Fibroblast of lung (primary cell): ENCODE measurements around the gene LUZP4. TPM values are rescaled to one million over a fixed set of nuclear protein-coding genes. Genes with fewer than 3 reads are reported as not detected.

Experiments used
- DNase-seq, 2 donors: peaks; one replicate each; pipeline versions ENCODE4 v3.0.0 to v3.0.0-alpha.2; 2010; ENCODE audit warnings: low read depth in 2 of 2
- H2AFZ ChIP-seq: 2 replicates; pipeline ENCODE4 v1.5.1; 2012; ENCODE audit warnings: low read length, control low read depth, inconsistent platforms
- H3K27ac ChIP-seq: 2 replicates; pipeline ENCODE4 v1.5.1; 2011; ENCODE audit warnings: low read length, control low read depth; ENCODE audit not compliant: insufficient read depth
- H3K27me3 ChIP-seq: 2 replicates; pipeline ENCODE4 v1.5.1; 2011; ENCODE audit warnings: mild to moderate bottlenecking, low read length; ENCODE audit not compliant: control insufficient read depth, insufficient read depth
- H3K36me3 ChIP-seq: 2 replicates; pipeline ENCODE4 v1.5.1; 2011; ENCODE audit warnings: low read length; ENCODE audit not compliant: control insufficient read depth, insufficient read depth
- H3K4me1 ChIP-seq: 2 replicates; pipeline ENCODE4 v1.5.1; 2011; ENCODE audit warnings: low read length; ENCODE audit not compliant: control insufficient read depth, insufficient read depth; ENCODE audit errors: extremely low read depth
- H3K4me2 ChIP-seq: 2 replicates; pipeline ENCODE4 v1.5.1; 2011; ENCODE audit warnings: low read length, control low read depth; ENCODE audit not compliant: insufficient read depth; ENCODE audit errors: extremely low read depth
- H3K4me3 ChIP-seq, 4 experiments: fragments of 200-600 bp in 1 of 4; sonication (generic) in 1 of 4; replicated peaks in 1 of 4; 2 replicates each; pipeline ENCODE4 v1.5.1; 2011 to 2016; ENCODE audit warnings: low read length in 4 of 4, low read depth in 3 of 4, mild to moderate bottlenecking in 3 of 4, control low read depth in 2 of 4, inconsistent platforms in 1 of 4, mixed read lengths in 1 of 4; ENCODE audit not compliant: insufficient read depth in 1 of 4; ENCODE audit errors: control extremely low read depth in 1 of 4
- H3K79me2 ChIP-seq: 2 replicates; pipeline ENCODE4 v1.5.1; 2012; ENCODE audit warnings: mild to moderate bottlenecking, low read length, inconsistent platforms; ENCODE audit not compliant: control insufficient read depth, insufficient read depth
- H3K9ac ChIP-seq: 2 replicates; pipeline ENCODE4 v1.5.1; 2011; ENCODE audit warnings: mild to moderate bottlenecking, low read length, control low read depth; ENCODE audit not compliant: insufficient read depth
- H3K9me3 ChIP-seq: 2 replicates; pipeline ENCODE4 v1.5.1; 2012; ENCODE audit warnings: low read depth, low read length; ENCODE audit not compliant: control insufficient read depth, insufficient read depth
- H4K20me1 ChIP-seq: 2 replicates; pipeline ENCODE4 v1.5.1; 2011; ENCODE audit warnings: low read length; ENCODE audit not compliant: control insufficient read depth, insufficient read depth; ENCODE audit errors: extremely low read depth
- CTCF ChIP-seq, 2 donors: IDR thresholded peaks in 1 of 2; conservative IDR thresholded peaks in 1 of 2; 1 replicate in 1 of 2; 2 replicates in 1 of 2; pipeline ENCODE4 v1.5.1; 2011 to 2012; ENCODE audit warnings: low read length in 2 of 2, control low read depth in 1 of 2, inconsistent platforms in 1 of 2, low read depth in 1 of 2, mild to moderate bottlenecking in 1 of 2
- EZH2 ChIP-seq: IDR thresholded peaks from 2 replicates; pipeline ENCODE4 v1.5.1; 2012; ENCODE audit warnings: low read length, control low read depth, mild to moderate bottlenecking; ENCODE audit errors: missing control alignments
- polyA minus RNA-seq: library from RNA; depleted of rRNA, polyadenylated mRNA; stranded (reverse); fragments of >200 nt; gene quantifications from 2 replicates; pipeline ENCODE4 v1.2.3, GENCODE V29; 2011; ENCODE audit warnings: low replicate concordance
- polyA plus RNA-seq, 2 donors: library from polyadenylated mRNA; depleted of rRNA in 1 of 2; stranded (reverse) in 1 of 2; unstranded in 1 of 2; fragments of >200 nt; gene quantifications; 2 replicates each; pipeline ENCODE4 v1.2.1, GENCODE V29; 2011 to 2012; ENCODE audit warnings: missing spikeins in 1 of 2
- total RNA-seq: library from RNA; depleted of rRNA; stranded (reverse); fragments of >200 nt; gene quantifications from 2 replicates; pipeline ENCODE4 v1.2.1, GENCODE V29; 2014

The LUZP4 gene
- total RNA-seq, result not detected in 2 replicates
- not detected in 2 replicates for polyA plus RNA-seq
- not detected in 2 replicates for polyA plus RNA-seq (2012)
- polyA minus RNA-seq, result not detected in 2 replicates

- no peak within 1 kb of the TSS for H3K9ac ChIP-seq
- no peaks in the 10 kb centered on the region for H3K36me3 ChIP-seq
- H3K4me2 ChIP-seq, result no peak within 1 kb of the TSS
- no peaks in the 10 kb centered on the region for H4K20me1 ChIP-seq
- H3K9me3 ChIP-seq, result no peaks in the 10 kb centered on the region
- TF ChIP-seq EZH2, result no peak
- TF ChIP-seq CTCF (conservative IDR thresholded peaks at IDR 0.05 in 1 of 2, IDR thresholded peaks at IDR 0.05 in 1 of 2; ENCODE audit: low read depth in 1 of 2, low read length in 2 of 2), result no peak
- DNase-seq, result no peak
- H3K79me2 ChIP-seq, result no peaks in the 10 kb centered on the region
- H3K4me1 ChIP-seq, result no peaks in the 10 kb centered on the region
- no peaks in the 10 kb centered on the region for H3K27me3 ChIP-seq
- H2AFZ ChIP-seq, result no peak within 1 kb of the TSS
- H3K27ac ChIP-seq, result no peak within 1 kb of the TSS
- H3K4me3 ChIP-seq, result no peak within 1 kb of the TSS
Observed at GRCh38 chrX:115289465-115289864, at the start of gene LUZP4. LUZP4 (plus strand) TSS chrX:115289715; CDS start chrX:115289760, 45 bp downstream.

DNA sequence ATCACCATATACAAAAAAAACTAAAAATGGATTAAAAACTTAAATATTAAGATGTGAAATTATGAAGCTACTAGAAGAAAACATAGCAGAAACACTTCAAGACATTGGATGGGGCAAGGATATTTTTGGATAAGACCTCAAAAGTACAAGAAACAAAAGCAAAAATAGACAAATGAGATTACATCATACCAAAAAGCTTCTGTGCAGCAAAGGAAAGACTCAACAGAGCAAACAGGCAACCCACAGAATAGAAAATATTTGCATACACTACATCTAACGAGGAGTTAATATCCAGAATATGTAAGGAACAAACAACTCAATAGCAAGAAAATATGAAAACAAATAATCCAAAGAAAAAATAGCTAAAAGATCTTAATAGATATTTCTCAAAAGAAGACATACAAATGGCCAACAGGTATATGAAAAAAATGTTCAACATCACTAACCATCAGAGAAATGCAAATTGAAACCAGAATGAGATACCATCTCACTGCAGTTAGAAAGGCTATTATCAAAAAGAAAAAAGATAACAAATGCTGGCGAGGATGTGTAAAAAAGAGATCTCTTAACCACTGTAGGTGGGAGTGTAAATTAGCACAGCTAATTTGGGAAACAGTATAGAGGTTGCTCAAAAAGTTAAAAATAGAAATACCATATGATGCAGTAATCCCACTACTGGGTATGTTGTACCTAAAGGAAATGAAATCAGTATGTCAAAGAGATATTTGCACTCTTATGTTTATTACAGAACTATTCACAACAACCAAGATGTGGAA lies 37.9 kb upstream of the LUZP4 start:
- no peak overlapping the region for H3K9ac ChIP-seq
- no peaks in the 10 kb centered on the region for H3K36me3 ChIP-seq
- H3K27me3 ChIP-seq, result no peaks in the 10 kb centered on the region
- H3K4me2 ChIP-seq, result no peak overlapping the region
- H3K9me3 ChIP-seq, result no peaks in the 10 kb centered on the region
- no peaks in the 10 kb centered on the region for H3K79me2 ChIP-seq
- no peak for TF ChIP-seq CTCF (conservative IDR thresholded peaks at IDR 0.05 in 1 of 2, IDR thresholded peaks at IDR 0.05 in 1 of 2; ENCODE audit: low read depth in 1 of 2, low read length in 2 of 2)
- no peak for TF ChIP-seq EZH2
- DNase-seq, result no peak
- no peak overlapping the region for H3K27ac ChIP-seq
- no peak overlapping the region for H2AFZ ChIP-seq
- no peaks in the 10 kb centered on the region for H3K4me1 ChIP-seq
- no peaks in the 10 kb centered on the region for H4K20me1 ChIP-seq
- H3K4me3 ChIP-seq, result no peak overlapping the region

DNA sequence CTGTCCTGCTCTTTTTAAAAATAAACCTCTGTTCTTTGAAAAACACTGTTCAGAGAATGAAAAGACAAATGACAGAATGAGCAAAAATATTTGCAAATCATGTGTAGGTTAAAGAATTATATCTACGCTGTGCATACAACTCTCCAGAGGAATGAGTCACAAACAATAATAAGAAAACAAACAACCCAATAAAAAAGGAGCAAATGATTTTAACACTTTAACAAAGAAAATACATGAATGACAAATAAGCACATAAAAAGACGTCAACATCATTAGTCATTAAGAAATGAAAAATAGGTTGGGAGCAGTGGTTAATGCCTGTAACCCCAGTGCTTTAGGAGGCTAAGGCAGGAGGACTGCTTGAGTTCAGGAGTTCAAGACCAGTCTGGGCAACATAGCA lies 34.5 kb upstream of the LUZP4 start:
- TF ChIP-seq EZH2 (no peak), CTCF (conservative IDR thresholded peaks at IDR 0.05 in 1 of 2, IDR thresholded peaks at IDR 0.05 in 1 of 2; ENCODE audit: low read depth in 1 of 2, low read length in 2 of 2) (no peak)
- H3K9me3 ChIP-seq, result no peaks in the 10 kb centered on the region
- no peak overlapping the region for H3K4me2 ChIP-seq
- H4K20me1 ChIP-seq, result no peaks in the 10 kb centered on the region
- H2AFZ ChIP-seq, result no peak overlapping the region
- no peaks in the 10 kb centered on the region for H3K79me2 ChIP-seq
- no peak for DNase-seq
- no peak overlapping the region for H3K9ac ChIP-seq
- no peak overlapping the region for H3K4me3 ChIP-seq
- H3K27me3 ChIP-seq, result no peaks in the 10 kb centered on the region
- no peaks in the 10 kb centered on the region for H3K4me1 ChIP-seq
- no peaks in the 10 kb centered on the region for H3K36me3 ChIP-seq
- no peak overlapping the region for H3K27ac ChIP-seq
